ENCODE results near the gene MAML1.

MAML1 gene

DNA sequence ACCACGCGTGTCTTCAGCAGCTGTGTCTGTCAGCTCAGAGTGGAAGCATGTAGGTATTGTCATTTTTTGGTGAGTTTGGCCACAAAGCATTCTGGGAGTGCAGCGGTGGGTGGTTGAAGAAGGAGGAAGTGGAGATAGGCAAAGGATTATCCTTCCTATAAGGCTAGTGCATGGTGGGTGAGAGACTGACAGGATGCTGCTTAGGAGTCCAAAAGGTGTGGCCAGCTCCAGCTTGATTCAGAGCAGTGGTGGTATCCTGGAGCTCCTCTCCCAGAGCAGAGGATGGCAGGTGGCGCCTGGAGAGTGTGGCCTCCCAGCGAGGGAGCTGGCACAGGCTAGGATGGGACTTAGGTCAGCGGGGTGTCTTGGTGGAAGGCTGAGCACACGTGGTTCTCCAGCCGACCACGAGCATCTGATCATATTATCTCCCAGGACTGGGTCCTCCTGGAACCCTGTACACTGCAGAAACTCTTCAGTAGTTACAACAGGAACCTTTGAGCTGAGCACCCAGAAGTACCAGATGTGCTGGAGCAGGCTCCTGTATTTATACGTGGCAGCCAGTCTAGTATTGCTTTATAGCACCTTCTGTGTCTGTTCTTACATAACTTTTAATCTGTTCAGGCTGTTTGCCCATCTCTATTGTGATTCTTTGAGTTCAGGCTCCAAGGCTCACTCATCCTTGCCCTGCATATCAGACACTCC lies 29.6 kb downstream of the MAML1 start:
- no peaks in the 10 kb centered on the region for H3K9me3 ChIP-seq (ENCODE audit: control insufficient read depth, low read length)
- peaks cover 77% of the 10 kb centered on the region for H3K4me1 ChIP-seq (ENCODE audit: control insufficient read depth, insufficient read depth, low read length, poor library complexity, severe bottlenecking)
- H3K4me3 ChIP-seq (ENCODE audit: extremely low read depth, insufficient read depth, low read length, poor library complexity, severe bottlenecking): no peak overlapping the region
- H3K36me3 ChIP-seq (ENCODE audit: control insufficient read depth, insufficient read depth, low read length): peaks cover 26% of the 10 kb centered on the region
- H3K27ac ChIP-seq (ENCODE audit: low read depth, low read length, severe bottlenecking): peak overlapping the region; percentile 65
- WGBS, 2 experiments (ENCODE audit: insufficient coverage in 2 of 2): 89 to 90% methylated on average over 10 of the region's 10 CpGs

DNA sequence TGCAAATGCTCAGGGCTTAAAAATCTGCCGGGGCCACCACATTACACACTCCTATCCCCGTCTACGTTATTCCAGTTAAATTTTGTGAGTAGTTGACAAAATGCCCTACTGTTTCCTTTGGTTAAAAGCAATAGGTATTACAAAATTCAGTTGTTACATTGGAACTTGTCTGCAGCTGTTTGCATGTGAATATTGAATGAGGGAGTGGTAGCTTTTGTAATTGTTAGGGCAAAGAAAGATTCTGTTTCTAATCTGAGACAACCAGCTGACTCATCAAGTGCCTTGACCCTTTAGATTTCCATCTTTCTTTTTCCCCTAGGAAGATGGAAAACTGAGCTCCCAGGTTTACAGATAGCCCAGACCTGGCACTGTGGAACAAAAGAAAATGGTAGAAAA lies 30.2 kb downstream of the MAML1 start:
- no peaks in the 10 kb centered on the region for H3K9me3 ChIP-seq (ENCODE audit: control insufficient read depth, low read length)
- H3K4me3 ChIP-seq (ENCODE audit: extremely low read depth, insufficient read depth, low read length, poor library complexity, severe bottlenecking): no peak overlapping the region
- peaks cover 28% of the 10 kb centered on the region for H3K36me3 ChIP-seq (ENCODE audit: control insufficient read depth, insufficient read depth, low read length)
- H3K4me1 ChIP-seq (ENCODE audit: control insufficient read depth, insufficient read depth, low read length, poor library complexity, severe bottlenecking): peaks cover 77% of the 10 kb centered on the region
- no CpG with 5 or more reads among the region's 3 CpGs for WGBS, 2 experiments (ENCODE audit: insufficient coverage in 2 of 2)
- H3K27ac ChIP-seq (ENCODE audit: low read depth, low read length, severe bottlenecking): peak overlapping the region; percentile 65

DNA sequence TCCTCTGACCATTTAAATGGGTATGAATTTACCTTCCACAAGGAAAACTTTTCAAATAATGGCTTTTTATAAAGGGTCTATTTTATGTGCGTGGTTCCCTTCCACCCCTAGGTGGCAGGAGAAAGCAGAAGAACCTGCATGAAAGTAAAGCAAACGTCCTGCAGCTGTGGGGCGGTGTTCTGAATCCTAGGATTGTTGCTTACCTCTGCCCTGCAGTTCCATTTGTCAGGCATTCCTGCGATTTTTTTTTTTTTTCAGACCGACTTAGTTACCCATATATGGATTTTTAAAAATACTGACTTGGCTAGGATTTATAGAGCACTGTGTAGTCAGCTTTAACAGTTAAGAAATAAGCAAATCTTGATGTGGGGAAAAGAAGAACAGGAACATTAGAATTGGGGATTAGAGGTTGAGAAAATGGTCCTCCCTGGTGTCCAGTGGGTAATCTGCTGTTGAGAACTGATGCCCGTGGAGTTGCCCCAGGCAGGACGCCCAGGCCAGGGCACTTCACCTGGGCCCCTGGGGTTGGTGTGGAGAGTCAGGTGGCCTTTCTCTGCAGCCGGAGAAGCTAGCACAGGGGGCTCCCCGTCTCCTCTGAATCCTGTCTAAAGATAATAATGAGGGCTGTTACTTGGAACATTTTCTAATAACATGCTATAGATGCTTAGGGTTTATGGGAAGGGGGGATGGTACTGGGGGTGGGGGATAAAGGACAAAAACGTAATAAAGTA lies 30.8 kb downstream of the MAML1 start:
- Histone ChIP-seq H3K36me3 (ENCODE audit: control insufficient read depth, insufficient read depth, low read length) (peaks cover 34% of the 10 kb centered on the region), H3K4me1 (ENCODE audit: control insufficient read depth, insufficient read depth, low read length, poor library complexity, severe bottlenecking) (peaks cover 77% of the 10 kb centered on the region), H3K27ac (ENCODE audit: low read depth, low read length, severe bottlenecking) (peak overlapping the region; percentile 65), H3K4me3 (ENCODE audit: extremely low read depth, insufficient read depth, low read length, poor library complexity, severe bottlenecking) (no peak overlapping the region), H3K9me3 (ENCODE audit: control insufficient read depth, low read length) (no peaks in the 10 kb centered on the region)
- WGBS, 2 experiments (ENCODE audit: insufficient coverage in 2 of 2): 37 to 78% methylated on average over 4 to 6 of the region's 10 CpGs

DNA sequence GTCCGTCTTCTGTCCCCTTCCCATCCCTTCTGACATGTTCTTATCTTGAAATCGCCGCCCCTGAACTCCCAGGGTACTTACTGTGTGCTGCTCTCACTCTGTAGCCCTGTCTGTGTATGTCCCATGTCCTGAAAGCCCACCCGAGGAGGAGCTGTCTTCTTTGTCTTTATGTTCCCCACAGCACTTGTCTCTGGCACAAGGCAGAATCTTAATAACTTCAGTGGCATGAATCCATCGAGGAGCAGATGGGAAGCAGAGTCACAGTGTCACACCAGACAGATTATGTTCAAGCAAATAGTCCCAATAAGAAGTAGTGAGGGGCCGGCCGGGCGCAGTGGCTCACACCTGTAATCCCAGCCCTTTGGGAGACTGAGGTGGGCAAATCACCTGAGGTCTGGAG lies 31.4 kb downstream of the MAML1 start:
- H3K9me3 ChIP-seq (ENCODE audit: control insufficient read depth, low read length): no peaks in the 10 kb centered on the region
- 84 to 92% methylated on average over 7 to 8 of the region's 8 CpGs for WGBS, 2 experiments (ENCODE audit: insufficient coverage in 2 of 2)
- H3K4me3 ChIP-seq (ENCODE audit: extremely low read depth, insufficient read depth, low read length, poor library complexity, severe bottlenecking): no peak overlapping the region
- H3K4me1 ChIP-seq (ENCODE audit: control insufficient read depth, insufficient read depth, low read length, poor library complexity, severe bottlenecking): peaks cover 73% of the 10 kb centered on the region
- peaks cover 34% of the 10 kb centered on the region for H3K36me3 ChIP-seq (ENCODE audit: control insufficient read depth, insufficient read depth, low read length)
- H3K27ac ChIP-seq (ENCODE audit: low read depth, low read length, severe bottlenecking): no peak overlapping the region

DNA sequence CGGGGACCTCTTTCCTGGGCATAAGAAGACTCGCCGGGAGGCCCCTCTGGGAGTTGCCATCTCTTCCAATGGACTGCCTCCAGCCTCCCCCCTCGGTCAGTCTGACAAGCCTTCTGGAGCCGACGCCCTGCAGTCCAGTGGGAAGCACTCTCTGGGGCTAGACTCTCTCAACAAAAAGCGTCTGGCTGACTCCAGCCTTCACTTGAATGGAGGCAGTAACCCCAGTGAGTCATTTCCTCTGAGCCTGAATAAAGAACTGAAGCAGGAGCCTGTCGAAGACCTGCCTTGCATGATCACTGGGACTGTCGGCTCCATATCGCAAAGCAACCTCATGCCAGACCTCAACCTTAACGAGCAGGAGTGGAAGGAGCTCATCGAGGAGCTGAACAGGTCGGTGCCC lies 32.8 kb downstream of the MAML1 start:
- WGBS, 2 experiments (ENCODE audit: insufficient coverage in 2 of 2): 73 to 80% methylated on average over 12 to 13 of the region's 13 CpGs
- Histone ChIP-seq H3K4me1 (ENCODE audit: control insufficient read depth, insufficient read depth, low read length, poor library complexity, severe bottlenecking) (peaks cover 61% of the 10 kb centered on the region), H3K36me3 (ENCODE audit: control insufficient read depth, insufficient read depth, low read length) (peaks cover 46% of the 10 kb centered on the region), H3K9me3 (ENCODE audit: control insufficient read depth, low read length) (no peaks in the 10 kb centered on the region), H3K4me3 (ENCODE audit: extremely low read depth, insufficient read depth, low read length, poor library complexity, severe bottlenecking) (no peak overlapping the region), H3K27ac (ENCODE audit: low read depth, low read length, severe bottlenecking) (peak overlapping the region; percentile 86)

DNA sequence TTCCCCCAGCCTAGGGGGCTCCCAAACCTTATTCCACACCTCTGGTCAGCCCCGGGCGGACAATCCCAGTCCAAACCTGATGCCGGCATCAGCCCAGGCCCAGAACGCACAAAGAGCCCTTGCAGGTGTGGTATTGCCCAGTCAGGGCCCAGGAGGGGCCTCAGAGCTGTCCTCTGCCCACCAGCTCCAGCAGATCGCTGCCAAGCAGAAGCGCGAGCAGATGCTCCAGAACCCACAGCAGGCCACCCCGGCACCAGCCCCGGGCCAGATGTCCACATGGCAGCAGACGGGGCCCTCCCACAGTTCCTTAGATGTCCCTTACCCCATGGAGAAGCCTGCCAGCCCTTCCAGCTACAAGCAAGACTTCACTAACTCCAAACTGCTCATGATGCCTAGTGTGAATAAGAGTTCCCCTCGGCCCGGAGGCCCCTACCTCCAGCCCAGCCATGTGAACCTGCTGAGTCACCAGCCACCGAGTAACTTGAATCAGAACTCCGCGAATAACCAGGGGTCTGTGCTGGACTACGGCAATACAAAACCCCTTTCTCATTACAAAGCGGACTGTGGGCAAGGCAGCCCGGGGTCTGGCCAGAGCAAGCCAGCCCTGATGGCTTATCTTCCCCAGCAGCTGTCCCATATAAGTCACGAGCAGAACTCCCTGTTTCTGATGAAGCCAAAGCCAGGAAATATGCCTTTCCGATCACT lies 33.6 kb downstream of the MAML1 start:
- WGBS, 2 experiments (ENCODE audit: insufficient coverage in 2 of 2): 91% methylated on average over 18 to 19 of the region's 20 CpGs
- H3K27ac ChIP-seq (ENCODE audit: low read depth, low read length, severe bottlenecking): peak overlapping the region; percentile 86

DNA sequence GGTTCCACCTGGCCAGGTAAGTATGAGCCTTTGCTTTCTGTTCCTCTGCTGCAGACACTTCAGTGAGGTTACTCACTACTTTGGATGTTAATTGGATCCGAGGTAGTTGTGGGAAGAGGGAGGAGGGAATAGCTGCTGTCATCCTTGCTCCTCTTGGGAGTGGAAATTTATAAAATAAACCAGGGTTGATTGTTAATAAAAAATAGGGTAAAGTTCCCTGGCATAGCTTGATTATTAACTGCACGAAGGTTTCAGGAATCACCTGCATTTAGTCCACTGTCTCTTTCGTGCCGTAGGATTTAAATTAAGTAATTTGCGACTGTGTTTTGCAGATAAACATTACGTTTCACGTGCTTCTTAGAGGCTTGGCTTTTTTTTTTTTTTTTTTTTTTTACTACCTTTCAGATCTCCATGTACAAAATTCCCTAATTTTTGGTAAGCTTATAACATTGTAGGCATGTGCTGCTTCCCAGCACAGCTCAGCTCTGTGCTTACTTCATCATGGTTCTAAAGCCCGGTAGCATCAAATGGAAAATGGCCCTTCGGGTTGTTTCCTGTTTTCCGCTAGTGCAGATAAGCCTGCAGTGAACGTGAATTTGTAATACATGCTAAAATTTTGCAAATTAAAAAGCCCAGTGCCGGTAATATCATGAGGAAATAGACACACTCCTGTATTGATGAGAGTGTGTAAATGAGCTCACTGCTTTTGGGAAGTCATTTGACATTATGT lies 34.3 kb downstream of the MAML1 start:
- no peaks in the 10 kb centered on the region for H3K9me3 ChIP-seq (ENCODE audit: control insufficient read depth, low read length)
- no peak overlapping the region for H3K4me3 ChIP-seq (ENCODE audit: extremely low read depth, insufficient read depth, low read length, poor library complexity, severe bottlenecking)
- WGBS, 2 experiments (ENCODE audit: insufficient coverage in 2 of 2): 77 to 92% methylated on average over 7 to 10 of the region's 12 CpGs
- H3K4me1 ChIP-seq (ENCODE audit: control insufficient read depth, insufficient read depth, low read length, poor library complexity, severe bottlenecking): peaks cover 54% of the 10 kb centered on the region
- H3K27ac ChIP-seq (ENCODE audit: low read depth, low read length, severe bottlenecking): peak overlapping the region; percentile 86
- H3K36me3 ChIP-seq (ENCODE audit: control insufficient read depth, insufficient read depth, low read length): peaks cover 61% of the 10 kb centered on the region

More for the DNA sequence above, 33.6 kb downstream of the MAML1 start:
- peaks cover 54% of the 10 kb centered on the region for H3K36me3 ChIP-seq (ENCODE audit: control insufficient read depth, insufficient read depth, low read length)
- no peaks in the 10 kb centered on the region for H3K9me3 ChIP-seq (ENCODE audit: control insufficient read depth, low read length)
- H3K4me3 ChIP-seq (ENCODE audit: extremely low read depth, insufficient read depth, low read length, poor library complexity, severe bottlenecking): no peak overlapping the region
- H3K4me1 ChIP-seq (ENCODE audit: control insufficient read depth, insufficient read depth, low read length, poor library complexity, severe bottlenecking): peaks cover 59% of the 10 kb centered on the region

DNA sequence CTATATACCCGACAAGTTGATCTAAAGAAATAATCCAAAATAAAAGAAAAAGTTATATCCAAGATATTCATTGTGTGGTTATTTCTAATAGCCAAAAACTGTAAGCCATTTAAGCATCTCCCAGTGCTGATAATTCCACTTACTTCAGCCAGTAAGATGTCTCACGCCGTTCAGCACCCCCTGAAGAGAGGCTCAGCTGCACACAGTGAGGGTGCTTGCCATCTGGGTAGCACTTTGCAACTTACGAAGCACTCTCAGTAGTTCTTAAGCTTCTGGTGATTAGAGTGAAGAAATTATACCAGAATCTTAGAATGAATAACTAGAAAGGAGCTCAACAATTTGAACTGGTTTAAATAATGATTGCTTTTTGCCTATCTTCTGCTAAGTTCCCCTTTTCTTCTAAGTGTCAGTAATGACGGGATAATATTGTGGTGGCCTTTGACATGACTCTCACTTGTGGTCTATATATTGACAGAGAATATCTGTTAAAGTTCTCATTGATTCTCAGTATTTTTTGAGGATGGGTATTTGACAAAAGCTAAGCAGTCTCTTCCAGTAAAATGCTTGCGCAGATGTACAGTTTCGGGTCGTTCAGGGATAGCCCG lies 35.0 kb downstream of the MAML1 start:
- H3K4me3 ChIP-seq (ENCODE audit: extremely low read depth, insufficient read depth, low read length, poor library complexity, severe bottlenecking): no peak overlapping the region
- no peaks in the 10 kb centered on the region for H3K9me3 ChIP-seq (ENCODE audit: control insufficient read depth, low read length)
- H3K4me1 ChIP-seq (ENCODE audit: control insufficient read depth, insufficient read depth, low read length, poor library complexity, severe bottlenecking): peaks cover 47% of the 10 kb centered on the region
- 92 to 94% methylated on average over 6 to 8 of the region's 9 CpGs for WGBS, 2 experiments (ENCODE audit: insufficient coverage in 2 of 2)
- no peak overlapping the region for H3K27ac ChIP-seq (ENCODE audit: low read depth, low read length, severe bottlenecking)
- peaks cover 68% of the 10 kb centered on the region for H3K36me3 ChIP-seq (ENCODE audit: control insufficient read depth, insufficient read depth, low read length)

DNA sequence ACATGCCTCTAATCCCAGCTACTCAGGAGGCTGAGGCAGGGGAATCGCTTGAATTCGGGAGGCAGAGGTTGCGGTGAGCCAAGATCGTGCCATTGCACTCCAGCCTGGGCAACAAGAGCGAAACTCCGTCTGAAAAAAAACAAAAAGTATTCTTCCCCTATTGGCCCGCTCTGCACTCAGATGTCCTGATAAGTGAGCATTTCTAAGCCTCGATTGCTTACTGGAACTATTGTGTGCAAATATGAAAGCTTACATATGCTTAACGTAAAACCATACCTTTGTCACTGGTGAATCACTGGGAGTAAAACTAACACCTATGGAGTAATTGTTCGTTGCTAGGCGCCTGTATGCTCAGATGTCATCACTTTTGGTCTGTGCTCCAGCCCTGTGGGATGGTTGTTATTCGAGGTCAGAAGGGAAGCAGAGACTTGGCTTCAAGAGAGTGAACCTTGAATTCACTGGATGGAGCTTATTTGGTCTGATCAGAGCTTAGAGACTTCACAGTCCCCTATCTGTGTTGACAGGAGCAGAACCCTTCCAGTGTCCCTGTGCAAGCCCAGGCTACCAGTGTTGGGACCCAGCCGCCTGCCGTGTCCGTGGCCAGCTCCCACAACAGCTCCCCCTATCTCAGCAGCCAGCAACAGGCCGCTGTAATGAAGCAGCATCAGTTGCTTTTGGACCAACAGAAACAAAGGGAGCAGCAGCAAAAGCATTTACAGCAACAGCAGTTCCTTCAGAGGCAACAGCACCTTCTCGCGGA lies 35.9 kb downstream of the MAML1 start:
- 86 to 95% methylated on average over 16 to 17 of the region's 18 CpGs for WGBS, 2 experiments (ENCODE audit: insufficient coverage in 2 of 2)
- Histone ChIP-seq H3K4me3 (ENCODE audit: extremely low read depth, insufficient read depth, low read length, poor library complexity, severe bottlenecking) (no peak overlapping the region), H3K36me3 (ENCODE audit: control insufficient read depth, insufficient read depth, low read length) (peaks cover 76% of the 10 kb centered on the region), H3K4me1 (ENCODE audit: control insufficient read depth, insufficient read depth, low read length, poor library complexity, severe bottlenecking) (peaks cover 38% of the 10 kb centered on the region), H3K27ac (ENCODE audit: low read depth, low read length, severe bottlenecking) (no peak overlapping the region), H3K9me3 (ENCODE audit: control insufficient read depth, low read length) (no peaks in the 10 kb centered on the region)
